HG03378 (cell line): ENCODE data around the gene HDDC3.
"Not testable (repeated sequence)": the region's sequence is repeated elsewhere in the genome, so short reads cannot be mapped to it uniquely, and the experiment has no call there.

Experiments used
- ATAC-seq: cut with Tn5 transposase; IDR thresholded peaks from one replicate; pipeline ENCODE4 v1.9.1; 2021; ENCODE audit warnings: mild to moderate bottlenecking, moderate library complexity; ENCODE audit not compliant: unreplicated experiment

Gene HDDC3

DNA sequence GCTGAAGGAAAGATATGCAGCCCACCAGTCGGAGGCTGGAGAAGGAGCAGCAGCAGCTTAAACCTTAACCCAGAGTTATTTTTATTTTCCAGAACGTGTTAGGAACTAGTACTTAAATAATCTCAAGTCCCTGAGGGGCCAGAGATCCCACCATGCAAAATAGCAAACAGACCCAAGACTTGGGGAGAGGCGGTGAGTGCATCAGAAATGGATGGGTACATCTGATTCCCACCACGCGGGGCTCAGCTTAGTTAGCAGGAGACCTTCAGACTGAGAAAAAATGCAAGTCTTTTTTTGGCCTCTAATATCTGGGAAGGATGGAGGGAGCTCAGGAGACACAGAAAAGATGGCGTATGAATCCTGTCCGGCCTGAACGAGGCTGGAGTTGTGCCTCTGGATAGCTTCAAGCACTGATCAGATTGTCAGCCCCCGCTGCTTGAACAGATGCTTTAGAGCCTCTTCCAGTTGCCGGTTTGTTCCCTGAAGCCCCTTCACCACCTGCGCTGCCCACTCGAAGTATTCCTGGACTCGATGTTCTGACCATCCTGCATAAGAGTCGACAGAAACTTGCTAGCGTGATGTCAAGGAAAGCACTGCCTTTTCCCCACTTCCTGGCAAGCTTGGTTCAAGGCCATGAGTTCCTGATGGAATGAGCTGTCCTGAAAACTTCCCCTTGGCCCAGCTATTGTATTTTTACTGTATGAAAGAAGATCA lies 1.3 kb downstream of the HDDC3 start:
- ATAC-seq, result no peak

GRCh38 chr15:90929246-90930019 lies 2.9 kb downstream of the HDDC3 start:
- ATAC-seq, result no peak

GRCh38 chr15:90928106-90928505 lies 4.2 kb downstream of the HDDC3 start:
- not testable (repeated sequence) for ATAC-seq

DNA sequence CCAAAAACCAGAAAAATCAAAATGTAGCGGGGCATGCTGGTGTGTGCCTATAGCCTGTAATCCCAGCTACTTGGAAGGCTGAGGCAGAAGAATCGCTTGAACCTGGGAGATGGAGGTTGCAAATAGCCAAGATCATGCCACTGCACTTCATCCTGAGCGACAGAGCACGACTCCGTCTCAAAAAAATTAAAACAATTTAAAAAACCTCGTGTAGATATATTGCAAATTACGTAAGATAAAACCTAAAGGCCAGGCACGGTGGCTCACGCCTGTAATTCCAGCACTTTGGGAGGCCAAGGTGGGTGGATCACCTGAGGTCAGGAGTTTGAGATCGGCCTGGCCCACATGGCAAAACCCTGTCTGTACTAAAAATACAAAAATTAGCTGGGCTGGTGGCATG lies 5.6 kb downstream of the HDDC3 start:
- ATAC-seq, result not testable (repeated sequence)

- ATAC-seq, result peak; percentile 69
These were observed 8.0 kb downstream of the HDDC3 start for GRCh38 chr15:90924375-90924774.

- peak; percentile 68 for ATAC-seq
These were observed 9.5 kb downstream of the HDDC3 start for GRCh38 chr15:90922712-90923322.

DNA sequence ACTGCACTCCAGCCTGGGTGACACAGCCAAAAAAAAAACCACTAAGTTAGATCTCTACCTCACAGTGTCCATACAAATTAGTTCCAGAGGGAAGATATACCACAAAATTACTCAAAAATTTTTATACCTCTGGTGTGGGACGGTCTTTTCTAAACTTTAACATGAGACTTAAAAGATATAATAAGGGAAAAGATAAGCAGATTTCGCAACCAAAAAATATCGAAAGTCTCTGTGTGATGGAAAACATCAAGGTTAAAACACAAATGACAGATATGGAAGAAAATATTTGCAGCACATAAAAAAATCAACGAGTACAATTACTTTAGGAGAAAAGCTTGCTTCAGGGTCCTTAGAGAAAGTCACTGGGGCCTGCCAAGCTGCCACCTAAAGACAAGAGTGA lies 10.5 kb downstream of the HDDC3 start:
- ATAC-seq, result no peak

DNA sequence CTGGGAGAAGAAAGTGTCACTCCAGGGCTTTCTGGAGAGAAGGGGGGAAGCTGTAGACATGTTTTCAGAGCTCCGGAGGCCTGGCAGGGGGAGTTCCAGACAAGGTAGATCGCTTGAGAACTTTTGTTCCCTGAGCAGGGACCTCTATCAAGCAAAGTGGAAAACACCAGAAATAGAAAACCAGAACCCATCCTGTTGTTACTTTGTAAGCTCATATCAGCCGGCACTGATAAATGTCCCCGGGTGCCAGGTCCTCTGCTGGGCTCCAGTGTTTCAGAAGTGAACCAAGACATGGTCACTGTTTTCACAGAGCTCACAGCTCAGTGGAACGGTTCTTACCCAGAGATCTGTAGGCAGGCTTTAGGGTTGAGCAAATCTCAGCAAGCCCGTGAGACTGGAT lies 13.5 kb downstream of the HDDC3 start:
- ATAC-seq, result no peak

- no peak for ATAC-seq
These were observed 14.1 kb downstream of the HDDC3 start for GRCh38 chr15:90918034-90918788.

GRCh38 chr15:90917569-90917968 lies 14.8 kb downstream of the HDDC3 start:
- ATAC-seq, result no peak

- no peak for ATAC-seq
These were observed 15.9 kb downstream of the HDDC3 start for GRCh38 chr15:90916461-90916860.

DNA sequence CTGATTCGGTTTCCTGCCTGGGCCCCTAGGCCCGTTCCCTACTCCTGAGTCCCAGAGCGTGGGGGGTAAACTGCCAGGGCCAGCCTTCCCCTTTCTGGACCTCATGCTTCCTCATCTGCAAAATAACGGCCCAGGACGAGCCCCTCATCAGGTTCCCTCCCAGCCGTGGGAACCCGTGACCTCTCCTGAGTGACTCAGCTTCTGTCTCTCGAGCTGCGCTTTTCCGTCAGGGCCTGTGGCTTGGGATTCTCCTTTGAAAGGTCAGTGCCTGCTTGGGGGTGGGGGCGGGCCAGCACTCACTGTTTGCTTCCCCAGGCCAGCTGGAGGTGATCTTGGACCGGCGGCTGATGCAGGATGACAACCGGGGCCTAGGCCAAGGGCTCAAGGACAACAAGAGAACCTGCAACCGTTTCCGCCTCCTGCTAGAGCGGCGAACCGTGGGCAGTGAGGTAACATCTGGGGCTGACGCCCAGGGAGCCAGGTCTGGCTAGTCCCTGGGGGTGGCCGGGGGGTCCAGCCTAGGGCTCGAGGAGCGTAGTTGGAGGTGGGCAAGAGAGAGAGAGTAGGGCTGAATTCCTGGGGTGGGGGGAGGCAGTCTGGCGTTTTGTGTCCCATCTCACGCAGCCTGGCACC lies 16.4 kb downstream of the HDDC3 start:
- ATAC-seq, result no peak

- ATAC-seq, result no peak
These were observed 17.0 kb downstream of the HDDC3 start for GRCh38 chr15:90915216-90915807.

GRCh38 chr15:90914305-90915080 lies 17.9 kb downstream of the HDDC3 start:
- no peak for ATAC-seq

DNA sequence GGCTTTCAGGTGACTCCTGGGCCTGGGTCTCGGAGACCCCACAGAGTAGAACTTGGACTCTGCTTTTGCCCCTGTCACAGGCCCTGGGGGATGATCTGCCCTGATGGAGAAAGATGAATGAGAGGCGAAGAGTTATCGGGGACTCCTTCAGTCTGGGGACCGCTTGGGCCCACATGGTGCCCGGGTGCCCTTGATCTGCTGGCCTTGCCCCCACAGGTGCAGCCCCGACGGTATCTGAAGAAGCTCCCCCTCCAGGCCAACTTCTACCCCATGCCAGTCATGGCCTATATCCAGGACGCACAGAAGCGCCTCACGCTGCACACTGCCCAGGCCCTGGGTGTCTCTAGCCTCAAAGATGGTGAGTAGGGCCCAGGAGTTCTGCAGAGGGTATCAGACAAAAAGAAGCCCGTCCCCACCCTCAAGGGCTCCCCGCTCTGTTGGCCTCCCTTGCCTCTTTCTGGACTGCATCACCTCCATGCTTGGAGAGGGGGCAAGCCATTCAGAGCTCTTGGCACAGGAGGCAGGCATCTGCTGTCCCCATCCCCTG lies 18.9 kb downstream of the HDDC3 start:
- no peak for ATAC-seq

DNA sequence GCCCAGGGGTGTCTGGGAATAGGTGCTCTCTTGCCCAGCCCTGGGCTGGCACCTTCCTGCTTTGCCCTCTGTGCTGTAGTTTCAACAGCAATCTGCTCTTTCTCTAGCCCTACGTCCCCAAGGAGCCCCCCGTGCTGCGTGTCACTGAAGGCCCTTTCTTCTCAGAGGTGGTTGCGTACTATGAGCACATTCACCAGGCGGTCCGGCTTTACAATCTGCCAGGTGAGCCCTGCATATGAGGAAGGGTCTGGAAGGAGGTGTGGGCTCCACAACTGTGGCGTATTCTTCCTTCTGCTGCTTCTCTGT lies 19.6 kb downstream of the HDDC3 start:
- ATAC-seq, result no peak

DNA sequence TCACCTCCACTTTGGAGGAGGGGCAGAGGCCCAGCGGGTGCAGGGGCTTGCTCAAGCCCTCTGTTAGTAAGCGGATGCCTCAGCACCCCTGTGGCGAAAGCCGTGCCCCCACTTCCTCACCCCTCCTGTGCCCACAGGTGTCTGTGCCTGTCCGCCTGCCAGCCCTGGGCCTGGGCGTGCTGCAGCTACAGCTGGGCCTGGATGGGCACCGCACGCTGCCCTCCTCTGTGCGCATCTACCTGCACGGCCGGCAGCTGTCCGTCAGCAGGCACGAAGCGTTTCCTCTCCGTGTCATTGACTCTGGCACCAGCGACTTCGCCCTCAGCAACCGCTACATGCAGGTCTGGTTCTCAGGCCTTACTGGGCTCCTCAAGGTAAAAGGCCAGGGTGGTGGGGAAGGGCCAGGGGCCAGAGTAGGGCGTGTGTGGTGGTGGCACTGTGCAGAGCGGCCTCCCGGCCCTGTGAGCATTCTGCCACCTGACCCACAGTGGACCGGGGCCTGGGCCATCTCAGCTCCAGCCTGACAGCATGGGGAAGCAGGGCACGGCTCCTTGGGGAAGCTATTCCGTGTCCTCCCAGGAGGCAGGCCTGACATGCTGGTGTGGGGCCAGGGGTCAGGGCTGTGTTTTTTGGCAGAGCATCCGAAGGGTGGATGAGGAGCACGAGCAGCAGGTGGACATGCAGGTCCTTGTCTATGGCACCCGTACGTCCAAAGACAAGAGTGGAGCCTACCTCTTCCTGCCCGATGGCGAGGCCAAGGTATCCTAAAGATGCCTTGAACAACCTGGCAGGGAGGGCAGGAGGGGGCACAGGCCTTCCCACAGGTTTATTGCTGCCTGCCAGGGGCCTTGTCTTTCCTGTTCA lies 20.2 kb downstream of the HDDC3 start:
- no peak for ATAC-seq

- ATAC-seq, result no peak
These were observed 21.1 kb downstream of the HDDC3 start for GRCh38 chr15:90911302-90911623.
